ENCODE measurements around the gene P2RX1. TPM values are rescaled to one million over a fixed set of nuclear protein-coding genes. Genes with fewer than 3 reads are reported as not detected.

P2RX1 gene
- total and polyA plus RNA-seq, 2 donors: 3.6 to 6.0 TPM

DNA sequence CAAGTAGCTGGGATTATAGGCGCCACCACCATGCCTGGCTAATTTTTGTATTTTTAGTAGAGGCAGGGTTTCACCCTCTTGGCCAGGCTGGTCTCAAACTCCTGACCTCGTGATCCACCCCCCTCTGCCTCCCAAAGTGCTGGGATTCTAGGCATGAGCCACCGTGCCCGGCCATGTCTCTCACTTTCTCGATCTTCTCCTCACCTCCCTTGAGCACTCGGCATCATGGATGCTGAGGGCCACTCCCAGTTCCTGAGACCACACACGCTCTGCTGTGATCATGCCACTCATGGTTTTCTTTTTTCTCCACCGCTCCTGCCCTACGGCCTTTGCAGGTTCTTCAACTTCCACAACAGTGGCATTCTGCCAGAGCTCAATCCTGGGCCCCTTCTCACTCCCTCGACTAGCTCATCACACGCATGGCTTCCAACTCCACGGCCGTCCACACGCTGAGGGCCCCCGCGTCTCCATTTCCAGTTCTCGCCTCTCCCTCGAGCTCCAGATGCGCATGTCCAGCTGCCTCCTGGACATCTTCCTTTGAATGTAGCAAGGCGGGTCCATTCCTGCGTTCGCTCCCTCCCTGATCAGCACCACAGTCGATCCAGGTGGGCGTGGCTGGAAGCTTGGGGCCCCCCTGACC lies 64.7 kb downstream of the P2RX1 start:
- no peak for DNase-seq (ENCODE audit: low read depth in 6 of 9, low spot score in 9 of 9)
- no peaks in the 10 kb centered on the region for H3K9me3 ChIP-seq (ENCODE audit: control insufficient read depth in 2 of 2, insufficient read depth in 1 of 2, low read length in 1 of 2)
- no peak overlapping the region for H3K4me3 ChIP-seq (ENCODE audit: low read length in 2 of 2)
- no peaks in the 10 kb centered on the region for H3K36me3 ChIP-seq (ENCODE audit: control insufficient read depth in 2 of 2, insufficient read depth in 2 of 2, low read length in 1 of 2)
- 87% methylated on average over 24 of the region's 24 CpGs for WGBS
- H3K27me3 ChIP-seq (ENCODE audit: control insufficient read depth in 2 of 2, insufficient read depth in 1 of 2, low read length in 1 of 2): peaks cover 0 to 9% of the 10 kb centered on the region in 2 donors
- H3K27ac ChIP-seq (ENCODE audit: low read depth in 1 of 2, low read length in 1 of 2): no peak overlapping the region
- H3K4me1 ChIP-seq (ENCODE audit: control insufficient read depth in 2 of 2, insufficient read depth in 2 of 2, low read length in 2 of 2): peaks cover 0 to 2% of the 10 kb centered on the region in 2 donors

DNA sequence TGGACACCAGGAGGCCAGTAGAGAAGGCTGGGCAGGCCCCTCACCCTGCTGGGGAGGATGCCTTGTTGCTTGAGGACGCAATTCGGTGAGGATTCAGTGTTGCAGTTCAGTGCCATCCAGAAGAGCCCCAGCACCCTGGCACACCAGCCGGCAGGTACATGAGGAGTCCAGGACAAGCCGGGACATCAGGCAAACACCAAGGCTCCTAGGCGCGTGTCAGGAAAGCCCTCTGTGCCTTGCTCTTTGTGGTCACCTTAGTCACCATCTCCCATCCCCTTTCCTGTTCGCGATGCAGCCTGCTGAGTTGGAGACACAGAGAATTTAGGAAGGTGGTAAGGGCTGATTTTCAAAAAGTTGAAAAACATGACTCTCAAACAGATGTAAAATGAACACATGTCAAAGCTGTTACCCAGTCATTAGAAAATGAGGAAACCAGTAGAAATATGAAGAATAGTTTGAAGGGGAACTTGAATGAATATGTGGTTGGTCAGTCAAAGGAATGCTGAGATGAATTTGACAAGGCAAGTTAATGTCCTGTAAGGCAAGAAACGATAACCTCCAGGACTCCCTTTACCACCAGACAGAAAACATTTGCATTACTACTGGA lies 67.9 kb downstream of the P2RX1 start:
- peaks cover 0 to 9% of the 10 kb centered on the region in 2 donors for H3K27me3 ChIP-seq (ENCODE audit: control insufficient read depth in 2 of 2, insufficient read depth in 1 of 2, low read length in 1 of 2)
- H3K27ac ChIP-seq (ENCODE audit: low read depth in 1 of 2, low read length in 1 of 2): no peak overlapping the region
- H3K4me3 ChIP-seq (ENCODE audit: low read length in 2 of 2): no peak overlapping the region
- peaks cover 0 to 5% of the 10 kb centered on the region in 2 donors for H3K9me3 ChIP-seq (ENCODE audit: control insufficient read depth in 2 of 2, insufficient read depth in 1 of 2, low read length in 1 of 2)
- 66% methylated on average over 9 of the region's 9 CpGs for WGBS
- H3K36me3 ChIP-seq (ENCODE audit: control insufficient read depth in 2 of 2, insufficient read depth in 2 of 2, low read length in 1 of 2): peaks cover 6 to 10% of the 10 kb centered on the region in 2 donors
- no peak for DNase-seq (ENCODE audit: low read depth in 6 of 9, low spot score in 9 of 9)
- H3K4me1 ChIP-seq (ENCODE audit: control insufficient read depth in 2 of 2, insufficient read depth in 2 of 2, low read length in 2 of 2): peaks cover 4 to 24% of the 10 kb centered on the region in 2 donors

DNA sequence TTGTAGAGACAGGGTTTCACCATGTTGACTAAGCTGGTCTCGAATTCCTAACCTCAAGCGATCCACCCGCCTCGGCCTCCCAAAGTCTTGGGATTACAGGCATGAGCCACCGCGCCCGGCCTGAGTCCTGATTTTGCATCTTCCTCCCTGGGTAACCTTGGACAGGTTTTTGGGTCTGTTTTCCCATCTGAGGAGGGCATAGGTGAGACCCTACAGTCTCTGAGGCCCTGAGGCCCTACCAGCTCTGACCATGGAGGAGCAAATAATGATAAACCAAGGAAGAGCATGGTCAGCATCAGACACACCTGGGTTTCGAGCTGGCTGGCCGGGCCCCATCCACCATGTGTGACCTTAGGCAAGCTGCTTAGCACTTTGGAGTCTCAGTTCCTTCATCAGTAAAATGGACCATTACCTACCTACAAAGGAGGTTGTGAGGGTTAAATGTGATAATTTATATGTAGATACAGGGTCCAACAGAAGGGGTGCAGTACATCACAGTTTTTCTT lies 69.0 kb downstream of the P2RX1 start:
- Histone ChIP-seq H3K9me3 (ENCODE audit: control insufficient read depth in 2 of 2, insufficient read depth in 1 of 2, low read length in 1 of 2) (peaks cover 0 to 5% of the 10 kb centered on the region in 2 donors), H3K27me3 (ENCODE audit: control insufficient read depth in 2 of 2, insufficient read depth in 1 of 2, low read length in 1 of 2) (peaks cover 0 to 7% of the 10 kb centered on the region in 2 donors), H3K27ac (ENCODE audit: low read depth in 1 of 2, low read length in 1 of 2) (no peak overlapping the region), H3K36me3 (ENCODE audit: control insufficient read depth in 2 of 2, insufficient read depth in 2 of 2, low read length in 1 of 2) (peaks cover 16 to 21% of the 10 kb centered on the region in 2 donors), H3K4me3 (ENCODE audit: low read length in 2 of 2) (no peak overlapping the region), H3K4me1 (ENCODE audit: control insufficient read depth in 2 of 2, insufficient read depth in 2 of 2, low read length in 2 of 2) (peaks cover 4 to 24% of the 10 kb centered on the region in 2 donors)
- DNase-seq (ENCODE audit: low read depth in 6 of 9, low spot score in 9 of 9): no peak
- WGBS: 99% methylated on average over 9 of the region's 9 CpGs

Other genes with a start within 250 kb of the P2RX1 start
- 115 TPM for gene TAX1BP3, start 247.9 kb downstream of the P2RX1 start, total RNA-seq
- 73.2 TPM for gene TAX1BP3, start 247.9 kb downstream of the P2RX1 start, polyA plus RNA-seq
- 18.3 TPM for gene EMC6, start 247.7 kb downstream of the P2RX1 start, total RNA-seq
- 68.7 TPM for gene EMC6, start 247.7 kb downstream of the P2RX1 start, polyA plus RNA-seq
- gene P2RX5, start 220.3 kb downstream of the P2RX1 start, total RNA-seq: 122 TPM
- gene P2RX5, start 220.3 kb downstream of the P2RX1 start, polyA plus RNA-seq: 108 TPM
- gene HASPIN, start 192.6 kb downstream of the P2RX1 start, total RNA-seq: 9.1 TPM
- gene HASPIN, start 192.6 kb downstream of the P2RX1 start, polyA plus RNA-seq: 2.3 TPM
- 129 TPM for gene ITGAE, start 115.3 kb downstream of the P2RX1 start, total RNA-seq
- 170 TPM for gene ITGAE, start 115.3 kb downstream of the P2RX1 start, polyA plus RNA-seq
- gene NCBP3, start 70.2 kb downstream of the P2RX1 start, total RNA-seq: 26.7 TPM
- 46.1 TPM for gene NCBP3, start 70.2 kb downstream of the P2RX1 start, polyA plus RNA-seq
- gene CAMKK1, start 23.4 kb downstream of the P2RX1 start, total RNA-seq: 4.9 TPM
- 10.8 TPM for gene CAMKK1, start 23.4 kb downstream of the P2RX1 start, polyA plus RNA-seq
- 52.9 TPM for gene ATP2A3, start 48.0 kb upstream of the P2RX1 start, total RNA-seq
- 116 TPM for gene ATP2A3, start 48.0 kb upstream of the P2RX1 start, polyA plus RNA-seq
- 20.4 TPM for gene ZZEF1, start 226.6 kb upstream of the P2RX1 start, total RNA-seq
- gene ZZEF1, start 226.6 kb upstream of the P2RX1 start, polyA plus RNA-seq: 10.4 TPM
- 8.5 TPM for gene CYB5D2, start 226.7 kb upstream of the P2RX1 start, total RNA-seq
- 17.6 TPM for gene CYB5D2, start 226.7 kb upstream of the P2RX1 start, polyA plus RNA-seq